Body of pancreas (tissue), 4 donors: ENCODE data around the gene DNM3. TPM values are rescaled to one million over a fixed set of nuclear protein-coding genes. Genes with fewer than 3 reads are reported as not detected.
"Not testable (repeated sequence)": the region's sequence is repeated elsewhere in the genome, so short reads cannot be mapped to it uniquely, and the experiment has no call there.

ENCODE experiments used
- ATAC-seq: fragments of 150-250 bp; one replicate; pipeline ENCODE4 v1.9.1; 2016
- DNase-seq, 4 donors: peaks; one replicate each; pipeline ENCODE4 v3.0.0-alpha.2; 2019
- H3K27ac ChIP-seq, 4 donors: fragments of 200-600 bp; sonication (generic); 1 replicate in 3 of 4; 2 replicates in 1 of 4; pipeline versions ENCODE4 v1.5.1 to v1.6.1; 2016 to 2019; ENCODE audit warnings: mild to moderate bottlenecking in 1 of 4, mixed read lengths in 1 of 4, moderate library complexity in 1 of 4
- H3K27me3 ChIP-seq, 2 donors: fragments of 200-600 bp; sonication (generic); one replicate each; pipeline ENCODE4 v1.6.0; 2016; ENCODE audit warnings: mild to moderate bottlenecking in 1 of 2
- H3K36me3 ChIP-seq, 2 donors: fragments of 200-600 bp; sonication (generic); replicated peaks in 1 of 2; 2 replicates each; pipeline ENCODE4 v1.5.1; 2016; ENCODE audit warnings: low read depth in 2 of 2; ENCODE audit not compliant: insufficient read depth in 1 of 2
- H3K4me1 ChIP-seq: fragments of 200-600 bp; sonication (generic); one replicate; pipeline ENCODE4 v1.6.0; 2016
- H3K4me3 ChIP-seq, 2 donors: fragments of 200-600 bp; sonication (generic); 1 replicate in 1 of 2; 2 replicates in 1 of 2; pipeline ENCODE4 v1.5.1; 2016 to 2019
- H3K9me3 ChIP-seq, 3 donors: fragments of 200-600 bp; sonication (generic); 1 replicate in 2 of 3; 2 replicates in 1 of 3; pipeline ENCODE4 v1.5.1; 2016
- CTCF ChIP-seq, 7 experiments: fragments of 450-650 bp in 4 of 7; fragments of 200-600 bp in 3 of 7; sonication (generic) in 3 of 7; IDR thresholded peaks; one replicate each; pipeline ENCODE4 v1.5.1; 2016 to 2019; ENCODE audit warnings: antibody characterized with exemption in 7 of 7
- POLR2A ChIP-seq, 3 donors: fragments of 450-650 bp; IDR thresholded peaks; one replicate each; pipeline ENCODE4 v1.6.1; 2016; ENCODE audit warnings: antibody characterized with exemption in 3 of 3, mild to moderate bottlenecking in 2 of 3
- WGBS, 2 donors: methylation state at CpG; one replicate each; pipeline ENCODE4 v1.1.5; 2017; 5-methylcytosine and 5-hydroxymethylcytosine counted together
- intact Hi-C: fragments of 100-400 bp; cut with DNase I; formaldehyde crosslinking; loops from one replicate; pipeline ENCODE4 v1.15.1; 2023
- total RNA-seq, 2 donors: library from RNA; depleted of rRNA; stranded (reverse); fragments of >200 nt; gene quantifications; one replicate each; pipeline ENCODE4 v1.1.0, GENCODE V29; 2016

The DNM3 gene
- total RNA-seq, 2 donors from 2014 or later, result 2.9 to 4.0 TPM

DNA sequence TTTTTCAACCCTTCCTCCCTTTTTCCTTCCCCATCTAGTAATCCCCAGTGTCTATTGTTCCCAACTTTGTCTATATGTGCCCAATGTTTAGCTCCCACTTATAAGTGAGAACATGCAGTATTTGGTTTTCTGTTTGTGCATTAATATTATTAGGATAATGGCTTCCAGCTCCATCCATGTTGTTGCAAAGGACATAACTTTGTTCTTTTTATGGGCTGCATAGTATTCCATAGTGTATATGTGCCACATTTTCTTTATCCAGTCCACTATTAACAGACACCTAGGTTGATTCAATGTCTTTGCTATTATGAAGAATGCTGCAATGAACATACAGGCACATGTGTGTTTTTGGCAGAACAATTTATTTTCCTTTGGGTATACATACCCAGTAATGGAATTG, 458.2 kb downstream of the DNM3 start:
- no peaks in the 10 kb centered on the region for H3K27me3 ChIP-seq
- no peak overlapping the region for H3K4me3 ChIP-seq
- no peaks in the 10 kb centered on the region for H3K9me3 ChIP-seq
- no peak for TF ChIP-seq CTCF (IDR thresholded peaks at IDR 0.05)
- no peak for TF ChIP-seq POLR2A (IDR thresholded peaks at IDR 0.05)
- H3K36me3 ChIP-seq, result no peaks in the 10 kb centered on the region
- no peak for ATAC-seq
- no peak for DNase-seq
- H3K27ac ChIP-seq, result no peak overlapping the region
- intact Hi-C loops, result no loop called here
- no peaks in the 10 kb centered on the region for H3K4me1 ChIP-seq

DNA sequence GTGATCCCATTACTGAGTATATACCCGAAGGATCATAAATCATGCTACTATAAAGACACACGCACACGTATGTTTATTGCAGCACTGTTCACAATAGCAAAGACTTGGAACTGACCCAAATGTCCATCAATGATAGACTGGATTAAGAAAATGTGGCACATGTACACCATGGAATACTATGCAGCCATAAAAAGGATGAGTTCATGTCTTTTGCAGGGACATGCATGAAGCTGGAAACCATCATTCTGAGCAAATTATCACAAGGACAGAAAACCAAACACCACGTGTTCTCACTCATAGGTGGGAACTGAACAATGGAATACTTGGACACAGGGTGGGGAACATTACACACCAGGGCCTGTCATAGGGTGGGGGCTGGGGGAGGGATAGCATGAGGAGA, 466.2 kb downstream of the DNM3 start:
- ATAC-seq, result not testable (repeated sequence)
- 80 to 84% methylated on average over 4 of the region's 4 CpGs for WGBS, 2 donors

DNA sequence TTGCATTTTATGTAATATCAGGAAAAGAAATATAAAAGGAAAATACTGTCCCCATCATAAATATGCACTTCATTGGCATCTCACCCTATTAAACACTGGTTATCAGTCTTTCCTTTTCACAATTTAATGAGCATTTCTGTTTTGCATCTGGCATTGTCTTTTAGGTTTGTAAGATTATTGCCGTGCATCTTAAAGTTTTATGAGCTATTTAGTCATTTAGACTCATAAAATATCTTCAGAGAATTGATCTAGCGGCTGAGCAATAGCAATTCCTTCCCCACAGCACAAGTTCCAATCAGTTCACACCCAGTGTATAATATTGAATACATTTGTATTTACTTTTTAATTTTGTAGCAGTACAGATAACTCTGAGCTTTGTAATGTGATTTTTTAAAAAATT, 466.8 kb downstream of the DNM3 start:
- Histone ChIP-seq H3K36me3 (no peaks in the 10 kb centered on the region), H3K27ac (no peak overlapping the region), H3K4me1 (no peaks in the 10 kb centered on the region), H3K27me3 (no peaks in the 10 kb centered on the region), H3K9me3 (no peaks in the 10 kb centered on the region), H3K4me3 (no peak overlapping the region)
- intact Hi-C loops, result no loop called here
- no peak for ATAC-seq
- 85 to 94% methylated on average over 2 of the region's 2 CpGs for WGBS, 2 donors
- TF ChIP-seq CTCF (IDR thresholded peaks at IDR 0.05) (no peak), POLR2A (IDR thresholded peaks at IDR 0.05) (no peak)
- DNase-seq, result no peak

More for the DNA sequence above, 466.2 kb downstream of the DNM3 start:
- H3K9me3 ChIP-seq, H3K4me3 ChIP-seq, DNase-seq, H3K36me3 ChIP-seq, intact Hi-C loops, H3K4me1 ChIP-seq, H3K27ac ChIP-seq, H3K27me3 ChIP-seq: not testable (repeated sequence)

DNA sequence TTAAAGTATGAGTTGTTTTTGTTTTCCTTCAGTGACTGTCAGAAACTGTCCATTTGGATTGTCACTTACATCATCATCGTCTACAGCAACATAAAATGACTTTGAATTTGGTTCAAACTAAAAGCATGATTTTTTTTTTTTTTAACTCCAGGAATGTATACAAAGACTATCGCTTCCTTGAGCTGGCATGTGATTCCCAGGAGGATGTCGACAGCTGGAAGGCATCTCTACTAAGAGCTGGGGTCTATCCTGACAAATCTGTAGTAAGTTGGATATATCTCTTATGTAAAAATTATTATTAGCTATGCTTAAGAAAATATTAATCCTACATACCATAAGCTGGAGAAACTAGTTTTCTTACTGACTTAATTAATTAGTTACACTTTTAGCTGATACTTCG, 467.3 kb downstream of the DNM3 start:
- Histone ChIP-seq H3K4me3 (no peak overlapping the region), H3K36me3 (no peaks in the 10 kb centered on the region), H3K27ac (no peak overlapping the region), H3K9me3 (no peaks in the 10 kb centered on the region), H3K27me3 (no peaks in the 10 kb centered on the region), H3K4me1 (no peaks in the 10 kb centered on the region)
- TF ChIP-seq POLR2A (IDR thresholded peaks at IDR 0.05), result no peak
- TF ChIP-seq CTCF (IDR thresholded peaks at IDR 0.05), result no peak
- intact Hi-C loops, result no loop called here
- ATAC-seq (no peak), DNase-seq (no peak)
- 85 to 90% methylated on average over 4 of the region's 4 CpGs for WGBS, 2 donors

DNA sequence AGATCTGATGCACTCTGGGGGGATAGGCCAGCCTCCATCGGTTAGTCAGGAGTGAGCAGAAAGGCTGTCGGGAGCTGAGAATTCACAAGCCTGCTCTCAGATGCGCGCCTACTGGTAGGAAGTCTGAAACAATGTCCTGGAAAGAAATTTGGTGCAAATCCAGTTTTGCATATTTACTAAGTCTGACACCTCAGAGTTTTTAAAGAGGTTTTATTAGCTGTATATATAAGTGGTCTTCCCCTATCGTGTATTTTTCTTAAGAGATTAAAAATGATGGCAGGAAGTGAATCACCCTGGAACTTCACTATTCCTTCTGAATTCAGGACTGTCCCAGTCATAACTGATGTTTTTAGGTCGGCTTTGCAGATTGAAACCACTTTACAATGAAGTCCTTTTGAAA, 479.4 kb downstream of the DNM3 start:
- DNase-seq (no peak), ATAC-seq (no peak)
- Histone ChIP-seq H3K27me3 (no peaks in the 10 kb centered on the region), H3K27ac (no peak overlapping the region), H3K9me3 (no peaks in the 10 kb centered on the region), H3K4me3 (no peak overlapping the region), H3K36me3 (no peaks in the 10 kb centered on the region), H3K4me1 (peaks cover 19% of the 10 kb centered on the region)
- TF ChIP-seq POLR2A (IDR thresholded peaks at IDR 0.05) (no peak), CTCF (IDR thresholded peaks at IDR 0.05) (no peak)
- 78 to 82% methylated on average over 6 of the region's 6 CpGs for WGBS, 2 donors
- intact Hi-C loops, result no loop called here
